ENCODE data around the gene DHDDS.
A peak's percentile ranks its signal among the peaks of the same experiment; 100 is the strongest.
"Not testable (repeated sequence)": the region's sequence is repeated elsewhere in the genome, so short reads cannot be mapped to it uniquely, and the experiment has no call there.

Gene DHDDS

GRCh38 chr1:26431979-26432695 is at the start of gene DHDDS:
TSS of gene DHDDS (plus strand) at chr1:26432321. CDS start at chr1:26432946, 625 bp downstream.
- FAIRE-seq (peak; percentile 95), DNase-seq (ENCODE audit: insufficient read length, low spot score) (peak; percentile 94)

GRCh38 chr1:26384076-26384475 is 48.0 kb upstream of the DHDDS start:
- FAIRE-seq (no peak), DNase-seq (ENCODE audit: insufficient read length, low spot score) (no peak)

GRCh38 chr1:26385063-26385462 is 47.1 kb upstream of the DHDDS start:
- FAIRE-seq; DNase-seq (ENCODE audit: insufficient read length, low spot score): not testable (repeated sequence)

GRCh38 chr1:26387447-26387846 is 44.7 kb upstream of the DHDDS start:
- DNase-seq (ENCODE audit: insufficient read length, low spot score) (no peak), FAIRE-seq (no peak)

GRCh38 chr1:26388791-26389445 is 43.2 kb upstream of the DHDDS start:
- DNase-seq (ENCODE audit: insufficient read length, low spot score) = no peak
- FAIRE-seq = no peak

GRCh38 chr1:26389604-26390247 is 42.4 kb upstream of the DHDDS start:
- DNase-seq (ENCODE audit: insufficient read length, low spot score) = no peak
- no peak for FAIRE-seq

- FAIRE-seq = no peak
- peak; percentile 54 for DNase-seq (ENCODE audit: insufficient read length, low spot score)
These were observed 40.7 kb upstream of the DHDDS start for GRCh38 chr1:26391450-26391849.

GRCh38 chr1:26395754-26396153 is 36.4 kb upstream of the DHDDS start:
- FAIRE-seq = no peak
- DNase-seq (ENCODE audit: insufficient read length, low spot score) = no peak

- FAIRE-seq (no peak), DNase-seq (ENCODE audit: insufficient read length, low spot score) (no peak)
These were observed 33.1 kb upstream of the DHDDS start for GRCh38 chr1:26399034-26399433.

GRCh38 chr1:26401891-26402290 is 30.2 kb upstream of the DHDDS start:
- DNase-seq (ENCODE audit: insufficient read length, low spot score) = no peak
- no peak for FAIRE-seq

- DNase-seq (ENCODE audit: insufficient read length, low spot score) (no peak), FAIRE-seq (no peak)
These were observed 28.5 kb upstream of the DHDDS start for GRCh38 chr1:26403656-26404055.

GRCh38 chr1:26404641-26405040 is 27.5 kb upstream of the DHDDS start:
- FAIRE-seq (no peak), DNase-seq (ENCODE audit: insufficient read length, low spot score) (no peak)

GRCh38 chr1:26405281-26405915 is 26.7 kb upstream of the DHDDS start:
- no peak for DNase-seq (ENCODE audit: insufficient read length, low spot score)
- FAIRE-seq = no peak

- DNase-seq (ENCODE audit: insufficient read length, low spot score) (peak; percentile 49), FAIRE-seq (peak; percentile 20)
These were observed 23.5 kb upstream of the DHDDS start for GRCh38 chr1:26408604-26409003.

GRCh38 chr1:26409191-26409807 is 22.8 kb upstream of the DHDDS start:
- DNase-seq (ENCODE audit: insufficient read length, low spot score) (no peak), FAIRE-seq (no peak)

GRCh38 chr1:26410706-26411623 is 21.2 kb upstream of the DHDDS start, which contains the start of gene LIN28A:
TSS of gene LIN28A (plus strand) at chr1:26410817. CDS start at chr1:26410892, 75 bp downstream.
- DNase-seq (ENCODE audit: insufficient read length, low spot score) = no peak

GRCh38 chr1:26411624-26412074 is 20.5 kb upstream of the DHDDS start:
- FAIRE-seq = no peak
- no peak for DNase-seq (ENCODE audit: insufficient read length, low spot score)

More at GRCh38 chr1:26410706-26411623, 21.2 kb upstream of the DHDDS start, which contains the start of gene LIN28A:
- FAIRE-seq = no peak

GRCh38 chr1:26412180-26412840 is 19.8 kb upstream of the DHDDS start:
- no peak for FAIRE-seq
- no peak for DNase-seq (ENCODE audit: insufficient read length, low spot score)

GRCh38 chr1:26413031-26413430 is 19.1 kb upstream of the DHDDS start:
- FAIRE-seq (no peak), DNase-seq (ENCODE audit: insufficient read length, low spot score) (no peak)
